ENCODE measurements around the gene OVAAL.

GRCh38 chr1:180594723-180595122, 36.0 kb downstream of the OVAAL start:
- TF ChIP-seq CTCF (IDR thresholded peaks at IDR 0.05; ENCODE audit: extremely low read depth in 1 of 2, insufficient read depth in 1 of 2, low read depth in 1 of 2, low read length in 2 of 2) (no peak), POLR2A (IDR thresholded peaks at IDR 0.05; ENCODE audit: low read depth, low read length) (no peak), JUN (IDR thresholded peaks at IDR 0.05; ENCODE audit: borderline replicate concordance, insufficient read depth, insufficient read length, low read depth) (no peak)
